Dermis blood vessel endothelial cell (primary cell): ENCODE results near the gene CXCL3. TPM values are rescaled to one million over a fixed set of nuclear protein-coding genes. Genes with fewer than 3 reads are reported as not detected.
"Not testable (repeated sequence)": the region's sequence is repeated elsewhere in the genome, so short reads cannot be mapped to it uniquely, and the experiment has no call there.

ENCODE experiments used
- DNase-seq: peaks from one replicate; pipeline ENCODE4 v3.0.0; 2010
- total RNA-seq: library from RNA; depleted of rRNA; stranded (reverse); fragments of >200 nt; gene quantifications from 2 replicates; pipeline ENCODE4 v1.2.3, GENCODE V29; 2014

Gene CXCL3
- 0.37 and 0.85 TPM in 2 replicates for total RNA-seq

- peak; percentile 71 for DNase-seq
These were observed at the start of gene CXCL3 for GRCh38 chr4:74038425-74039314. CXCL3 (minus strand) TSS chr4:74038689; CDS start chr4:74038611, 78 bp downstream.

GRCh38 chr4:74087481-74087880, 49.0 kb upstream of the CXCL3 start:
- DNase-seq, result no peak

GRCh38 chr4:74085669-74086068, 47.2 kb upstream of the CXCL3 start:
- DNase-seq, result no peak

GRCh38 chr4:74084984-74085383, 46.5 kb upstream of the CXCL3 start:
- no peak for DNase-seq

GRCh38 chr4:74083546-74083945, 45.1 kb upstream of the CXCL3 start:
- DNase-seq, result no peak

- DNase-seq, result no peak
These were observed 42.5 kb upstream of the CXCL3 start for GRCh38 chr4:74081035-74081434.

GRCh38 chr4:74080351-74080750, 41.9 kb upstream of the CXCL3 start:
- DNase-seq, result not testable (repeated sequence)

GRCh38 chr4:74079024-74079423, 40.5 kb upstream of the CXCL3 start:
- DNase-seq, result not testable (repeated sequence)

GRCh38 chr4:74073358-74073757, 34.9 kb upstream of the CXCL3 start:
- DNase-seq, result no peak

GRCh38 chr4:74072739-74073138, 34.2 kb upstream of the CXCL3 start:
- no peak for DNase-seq

GRCh38 chr4:74067586-74067985, 29.1 kb upstream of the CXCL3 start:
- DNase-seq, result no peak

- DNase-seq, result no peak
These were observed 27.7 kb upstream of the CXCL3 start for GRCh38 chr4:74066232-74066631.

GRCh38 chr4:74065115-74065642, 26.7 kb upstream of the CXCL3 start:
- DNase-seq, result no peak

- no peak for DNase-seq
These were observed 25.4 kb upstream of the CXCL3 start for GRCh38 chr4:74063859-74064258.

- no peak for DNase-seq
These were observed 24.5 kb upstream of the CXCL3 start for GRCh38 chr4:74062953-74063352.

- DNase-seq, result no peak
These were observed 22.9 kb upstream of the CXCL3 start for GRCh38 chr4:74061430-74061829.

GRCh38 chr4:74059161-74059829, 20.8 kb upstream of the CXCL3 start:
- no peak for DNase-seq

GRCh38 chr4:74058048-74058651, 19.7 kb upstream of the CXCL3 start:
- no peak for DNase-seq

GRCh38 chr4:74057588-74057987, 19.1 kb upstream of the CXCL3 start:
- no peak for DNase-seq

- no peak for DNase-seq
These were observed 18.5 kb upstream of the CXCL3 start for GRCh38 chr4:74056858-74057562.

- DNase-seq, result no peak
These were observed 17.8 kb upstream of the CXCL3 start for GRCh38 chr4:74056114-74056857.

- no peak for DNase-seq
These were observed 17.0 kb upstream of the CXCL3 start for GRCh38 chr4:74055498-74055897.
